Keratinocyte (primary cell): ENCODE data around the gene CDH13. TPM values are rescaled to one million over a fixed set of nuclear protein-coding genes. Genes with fewer than 3 reads are reported as not detected.

Experiments
- DNase-seq: peaks from one replicate; pipeline ENCODE4 v3.0.0-alpha.2; 2011; ENCODE audit warnings: low read depth, missing footprints, low spot score
- FAIRE-seq: peaks from 2 replicates; lab custom pipeline; 2011; peaks lifted over from hg19 to GRCh38; lab: Jason Lieb, UNC
- H2AFZ ChIP-seq: 2 replicates; pipeline ENCODE4 v1.6.0; 2012; ENCODE audit warnings: low read length, control low read depth, inconsistent platforms; ENCODE audit not compliant: control insufficient read depth
- H3K27ac ChIP-seq: 2 replicates; pipeline ENCODE4 v1.5.1; 2011; ENCODE audit warnings: low read length; ENCODE audit not compliant: control insufficient read depth, insufficient read depth
- H3K27me3 ChIP-seq: 3 replicates; pipeline ENCODE4 v1.6.0; 2011; ENCODE audit warnings: low read length; ENCODE audit not compliant: control insufficient read depth, insufficient read depth; ENCODE audit errors: extremely low read depth
- H3K36me3 ChIP-seq, 2 experiments: 2 replicates in 1 of 2; 3 replicates in 1 of 2; pipeline ENCODE4 v1.5.1; 2011; ENCODE audit warnings: low read length in 2 of 2, mild to moderate bottlenecking in 1 of 2; ENCODE audit not compliant: control insufficient read depth in 2 of 2, insufficient read depth in 2 of 2; ENCODE audit errors: extremely low read depth in 1 of 2
- H3K4me1 ChIP-seq: 3 replicates; pipeline ENCODE4 v1.5.1; 2011; ENCODE audit warnings: low read length; ENCODE audit not compliant: control insufficient read depth, insufficient read depth; ENCODE audit errors: extremely low read depth
- H3K4me2 ChIP-seq: 3 replicates; pipeline ENCODE4 v1.6.0; 2011; ENCODE audit warnings: low read depth, low read length; ENCODE audit not compliant: control insufficient read depth, insufficient read depth; ENCODE audit errors: extremely low read depth
- H3K4me3 ChIP-seq, 3 experiments: fragments of 200-600 bp in 1 of 3; sonication (generic) in 1 of 3; 2 replicates in 2 of 3; 3 replicates in 1 of 3; pipeline ENCODE4 v1.5.1; 2011 to 2016; ENCODE audit warnings: low read length in 3 of 3, mild to moderate bottlenecking in 3 of 3, control low read depth in 2 of 3, inconsistent platforms in 1 of 3, low read depth in 1 of 3, mixed read lengths in 1 of 3, mixed run types in 1 of 3, moderate library complexity in 1 of 3; ENCODE audit not compliant: control insufficient read depth in 2 of 3, insufficient read depth in 2 of 3; ENCODE audit errors: extremely low read depth in 1 of 3
- H3K79me2 ChIP-seq: 2 replicates; pipeline ENCODE4 v1.6.0; 2012; ENCODE audit warnings: low read length; ENCODE audit not compliant: control insufficient read depth, insufficient read depth
- H3K9ac ChIP-seq: 3 replicates; pipeline ENCODE4 v1.6.0; 2011; ENCODE audit warnings: low read length; ENCODE audit not compliant: control insufficient read depth, insufficient read depth; ENCODE audit errors: extremely low read depth
- H3K9me1 ChIP-seq: 3 replicates; pipeline ENCODE4 v1.6.0; 2011; ENCODE audit warnings: low read length; ENCODE audit not compliant: control insufficient read depth, insufficient read depth; ENCODE audit errors: extremely low read depth
- H3K9me3 ChIP-seq: 2 replicates; pipeline ENCODE4 v1.5.1; 2012; ENCODE audit warnings: low read depth, low read length; ENCODE audit not compliant: control insufficient read depth
- H4K20me1 ChIP-seq: 3 replicates; pipeline ENCODE4 v1.6.0; 2011; ENCODE audit warnings: low read length; ENCODE audit not compliant: control insufficient read depth, insufficient read depth; ENCODE audit errors: extremely low read depth
- CTCF ChIP-seq, 3 experiments: IDR thresholded peaks in 1 of 3; conservative IDR thresholded peaks in 1 of 3; optimal IDR thresholded peaks in 1 of 3; 2 replicates in 2 of 3; 3 replicates in 1 of 3; pipeline versions ENCODE3 to v1.5.1; 2011; ENCODE audit warnings: low read length in 3 of 3, mild to moderate bottlenecking in 3 of 3, moderate library complexity in 2 of 3, control low read depth in 1 of 3, inconsistent platforms in 1 of 3; ENCODE audit not compliant: insufficient read depth in 2 of 3; ENCODE audit errors: extremely low read depth in 1 of 3
- EZH2 ChIP-seq: IDR thresholded peaks from one replicate; pipeline ENCODE4 v1.6.1; 2012; ENCODE audit warnings: inconsistent platforms, mild to moderate bottlenecking, low read length, moderate library complexity
- dilution Hi-C: fragments of 300-500 bp; cut with MboI; formaldehyde crosslinking; loops from one replicate; pipeline ENCODE4 v1.7.0; 2020; ENCODE audit warnings: low sequenced_read_pairs; ENCODE audit not compliant: extremely low pct_ligation_motif_present
- polyA plus RNA-seq, 5 experiments: library from polyadenylated mRNA; depleted of rRNA in 3 of 5; stranded (reverse) in 3 of 5; stranded (forward) in 1 of 5; unstranded in 1 of 5; fragments of >200 nt; gene quantifications; 1 replicate in 1 of 5; 2 replicates in 3 of 5; 3 replicates in 1 of 5; pipeline versions ENCODE4 v1.2.1 to v1.2.3, GENCODE V29; 2011 to 2012; ENCODE audit warnings: missing spikeins in 2 of 5, low read depth in 1 of 5, low replicate concordance in 1 of 5

CDH13 gene
- polyA plus RNA-seq, 1 donor (not counting 4 experiments of a cell fraction or from before 2014, with no cell fraction given): 111 TPM

GRCh38 chr16:83456934-83457333 is 830.2 kb downstream of the CDH13 start:
- no peak for FAIRE-seq

GRCh38 chr16:83458612-83459011 is 831.8 kb downstream of the CDH13 start:
- no peak overlapping the region for H2AFZ ChIP-seq
- FAIRE-seq: no peak
- no peaks in the 10 kb centered on the region for H3K9me3 ChIP-seq
- H3K4me3 ChIP-seq: no peak overlapping the region
- H3K36me3 ChIP-seq: no peaks in the 10 kb centered on the region
- DNase-seq: no peak
- H4K20me1 ChIP-seq: peaks cover 2% of the 10 kb centered on the region
- no peak overlapping the region for H3K27ac ChIP-seq
- TF ChIP-seq EZH2 (no peak), CTCF (optimal IDR thresholded peaks at IDR 0.05 in 1 of 3, IDR thresholded peaks at IDR 0.05 in 1 of 3, conservative IDR thresholded peaks at IDR 0.05 in 1 of 3; ENCODE audit: extremely low read depth in 1 of 3, insufficient read depth in 2 of 3, low read length in 3 of 3) (no peak)
- no peaks in the 10 kb centered on the region for H3K27me3 ChIP-seq
- no peak overlapping the region for H3K4me2 ChIP-seq
- no peaks in the 10 kb centered on the region for H3K79me2 ChIP-seq
- no peaks in the 10 kb centered on the region for H3K9me1 ChIP-seq
- dilution Hi-C loops: no loop called here
- H3K9ac ChIP-seq: no peak overlapping the region
- H3K4me1 ChIP-seq: no peaks in the 10 kb centered on the region

More at GRCh38 chr16:83456934-83457333, 830.2 kb downstream of the CDH13 start:
- H3K79me2 ChIP-seq: no peaks in the 10 kb centered on the region
- no peak overlapping the region for H3K9ac ChIP-seq
- no peak overlapping the region for H3K4me2 ChIP-seq
- no peak overlapping the region for H2AFZ ChIP-seq
- peaks cover 2% of the 10 kb centered on the region for H4K20me1 ChIP-seq
- no peak overlapping the region for H3K27ac ChIP-seq
- DNase-seq: no peak
- no peaks in the 10 kb centered on the region for H3K9me1 ChIP-seq
- no peak for TF ChIP-seq CTCF (optimal IDR thresholded peaks at IDR 0.05 in 1 of 3, IDR thresholded peaks at IDR 0.05 in 1 of 3, conservative IDR thresholded peaks at IDR 0.05 in 1 of 3; ENCODE audit: extremely low read depth in 1 of 3, insufficient read depth in 2 of 3, low read length in 3 of 3)
- TF ChIP-seq EZH2: no peak
- H3K9me3 ChIP-seq: no peaks in the 10 kb centered on the region
- H3K27me3 ChIP-seq: no peaks in the 10 kb centered on the region
- H3K36me3 ChIP-seq: no peaks in the 10 kb centered on the region
- dilution Hi-C loops: no loop called here
- H3K4me1 ChIP-seq: no peaks in the 10 kb centered on the region
- no peak overlapping the region for H3K4me3 ChIP-seq
